ENCODE data around the gene NCMAP.

Gene NCMAP

GRCh38 chr1:24643363-24644099 lies 87.6 kb downstream of the NCMAP start:
- Histone ChIP-seq H3K27me3 (ENCODE audit: control insufficient read depth in 1 of 2, insufficient read depth in 1 of 2, low read length in 2 of 2) (no peaks in the 10 kb centered on the region), H3K4ac (ENCODE audit: low read depth in 1 of 2, low read length in 2 of 2) (peak overlapping the region in 1 of 2 experiments; percentile 98), H3K14ac (ENCODE audit: low read length in 2 of 2) (peak overlapping the region in 1 of 2 experiments; percentile 96), H2AFZ (ENCODE audit: low read depth, low read length) (peak overlapping the region; percentile 33), H4K91ac (ENCODE audit: low read length) (peak overlapping the region; percentile 86), H3K18ac (ENCODE audit: low read depth in 1 of 2, low read length in 2 of 2) (peak overlapping the region; percentile 82 to 96), H2BK5ac (ENCODE audit: low read depth, low read length, poor library complexity, severe bottlenecking) (peak overlapping the region; percentile 69), H3K79me1 (replicated peaks; ENCODE audit: low read length, poor library complexity, severe bottlenecking) (peaks cover 5% of the 10 kb centered on the region), H3K36me3 (ENCODE audit: control insufficient read depth in 1 of 2, insufficient read depth in 2 of 2, low read depth in 1 of 2, low read length in 2 of 2) (peaks cover 2 to 35% of the 10 kb centered on the region in 2 experiments), H2AK5ac (ENCODE audit: low read length, severe bottlenecking) (peak overlapping the region; percentile 74), H2BK12ac (ENCODE audit: low read length in 2 of 2) (peak overlapping the region in 1 of 2 experiments; percentile 57), H3K4me3 (ENCODE audit: insufficient read depth in 1 of 2, low read depth in 1 of 2, low read length in 2 of 2) (peak overlapping the region; percentile 98 to 99), H3K4me2 (ENCODE audit: low read length, poor library complexity, severe bottlenecking) (peak overlapping the region; percentile 74), H4K8ac (ENCODE audit: low read length) (peak overlapping the region; percentile 69), H2BK120ac (ENCODE audit: low read depth, low read length) (no peak overlapping the region), H3K23ac (ENCODE audit: low read length in 2 of 2) (peak overlapping the region in 1 of 2 experiments; percentile 99), H3K9me3 (ENCODE audit: control insufficient read depth, low read length) (no peaks in the 10 kb centered on the region), H3K9ac (ENCODE audit: low read length) (peak overlapping the region; percentile 94), H2BK15ac (ENCODE audit: low read depth, poor library complexity, severe bottlenecking) (no peak overlapping the region), H3K4me1 (ENCODE audit: control insufficient read depth, insufficient read depth, low read depth, low read length) (peaks cover 8% of the 10 kb centered on the region), H3K27ac (ENCODE audit: low read length, poor library complexity, severe bottlenecking) (peak overlapping the region; percentile 73)
- DNase-seq: peak; percentile 24
- under 1% methylated on average over 19 of the region's 53 CpGs for WGBS

- H2BK15ac ChIP-seq (ENCODE audit: low read depth, poor library complexity, severe bottlenecking): no peak overlapping the region
- H3K36me3 ChIP-seq (ENCODE audit: control insufficient read depth in 1 of 2, insufficient read depth in 2 of 2, low read depth in 1 of 2, low read length in 2 of 2): peaks cover 2 to 40% of the 10 kb centered on the region in 2 experiments
- H2BK12ac ChIP-seq (ENCODE audit: low read length in 2 of 2): no peak overlapping the region
- H4K8ac ChIP-seq (ENCODE audit: low read length): no peak overlapping the region
- peak overlapping the region in 1 of 2 experiments; percentile 79 for H3K4ac ChIP-seq (ENCODE audit: low read depth in 1 of 2, low read length in 2 of 2)
- no peak overlapping the region for H3K23ac ChIP-seq (ENCODE audit: low read length in 2 of 2)
- H3K9me3 ChIP-seq (ENCODE audit: control insufficient read depth, low read length): no peaks in the 10 kb centered on the region
- no peak overlapping the region for H2BK5ac ChIP-seq (ENCODE audit: low read depth, low read length, poor library complexity, severe bottlenecking)
- peak overlapping the region; percentile 98 to 99 for H3K4me3 ChIP-seq (ENCODE audit: insufficient read depth in 1 of 2, low read depth in 1 of 2, low read length in 2 of 2)
- H2AFZ ChIP-seq (ENCODE audit: low read depth, low read length): peak overlapping the region; percentile 33
- H3K4me2 ChIP-seq (ENCODE audit: low read length, poor library complexity, severe bottlenecking): peak overlapping the region; percentile 74
- no peaks in the 10 kb centered on the region for H3K27me3 ChIP-seq (ENCODE audit: control insufficient read depth in 1 of 2, insufficient read depth in 1 of 2, low read length in 2 of 2)
- 1% methylated on average over 9 of the region's 9 CpGs for WGBS
- H3K18ac ChIP-seq (ENCODE audit: low read depth in 1 of 2, low read length in 2 of 2): peak overlapping the region in 1 of 2 experiments; percentile 96
- peak overlapping the region; percentile 94 for H3K9ac ChIP-seq (ENCODE audit: low read length)
- peaks cover 5% of the 10 kb centered on the region for H3K79me1 ChIP-seq (replicated peaks; ENCODE audit: low read length, poor library complexity, severe bottlenecking)
- peak overlapping the region; percentile 11 for H4K91ac ChIP-seq (ENCODE audit: low read length)
- no peak overlapping the region for H2BK120ac ChIP-seq (ENCODE audit: low read depth, low read length)
- H3K27ac ChIP-seq (ENCODE audit: low read length, poor library complexity, severe bottlenecking): no peak overlapping the region
- DNase-seq: peak; percentile 14
- peak overlapping the region in 1 of 2 experiments; percentile 83 for H3K14ac ChIP-seq (ENCODE audit: low read length in 2 of 2)
- peaks cover 8% of the 10 kb centered on the region for H3K4me1 ChIP-seq (ENCODE audit: control insufficient read depth, insufficient read depth, low read depth, low read length)
- no peak overlapping the region for H2AK5ac ChIP-seq (ENCODE audit: low read length, severe bottlenecking)
Observed at GRCh38 chr1:24644100-24644384, 88.2 kb downstream of the NCMAP start.

DNA sequence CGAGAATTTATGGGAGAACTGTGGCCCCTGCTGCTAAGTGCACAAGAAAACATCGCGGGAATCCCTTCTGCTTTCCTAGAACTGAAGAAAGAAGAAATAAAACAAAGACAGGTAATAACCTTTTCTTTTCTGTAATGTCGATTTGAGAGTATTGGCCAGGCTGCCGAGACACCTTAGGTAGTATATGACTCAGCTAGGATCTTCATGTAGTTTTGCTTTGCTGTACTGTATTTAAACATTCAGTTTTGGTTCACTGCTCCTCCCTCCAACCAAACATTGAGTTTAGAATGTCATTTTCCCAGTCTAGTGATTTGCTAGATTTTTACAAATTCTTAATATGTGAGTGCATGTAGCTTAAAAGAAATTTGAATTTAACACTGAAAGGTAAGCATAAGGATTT lies 93.0 kb downstream of the NCMAP start:
- H3K4ac ChIP-seq (ENCODE audit: low read depth in 1 of 2, low read length in 2 of 2): no peak overlapping the region
- no peak overlapping the region for H4K8ac ChIP-seq (ENCODE audit: low read length)
- H3K4me2 ChIP-seq (ENCODE audit: low read length, poor library complexity, severe bottlenecking): no peak overlapping the region
- no peak overlapping the region for H2AK5ac ChIP-seq (ENCODE audit: low read length, severe bottlenecking)
- H2BK5ac ChIP-seq (ENCODE audit: low read depth, low read length, poor library complexity, severe bottlenecking): no peak overlapping the region
- H3K27me3 ChIP-seq (ENCODE audit: control insufficient read depth in 1 of 2, insufficient read depth in 1 of 2, low read length in 2 of 2): no peaks in the 10 kb centered on the region
- peaks cover 6% of the 10 kb centered on the region for H3K79me1 ChIP-seq (replicated peaks; ENCODE audit: low read length, poor library complexity, severe bottlenecking)
- no peak overlapping the region for H3K27ac ChIP-seq (ENCODE audit: low read length, poor library complexity, severe bottlenecking)
- no peak overlapping the region for H3K18ac ChIP-seq (ENCODE audit: low read depth in 1 of 2, low read length in 2 of 2)
- no peaks in the 10 kb centered on the region for H3K4me1 ChIP-seq (ENCODE audit: control insufficient read depth, insufficient read depth, low read depth, low read length)
- 96% methylated on average over 3 of the region's 5 CpGs for WGBS
- H3K4me3 ChIP-seq (ENCODE audit: insufficient read depth in 1 of 2, low read depth in 1 of 2, low read length in 2 of 2): no peak overlapping the region
- no peak for DNase-seq
- H3K36me3 ChIP-seq (ENCODE audit: control insufficient read depth in 1 of 2, insufficient read depth in 2 of 2, low read depth in 1 of 2, low read length in 2 of 2): peaks cover 16 to 88% of the 10 kb centered on the region in 2 experiments
- no peak overlapping the region for H2BK15ac ChIP-seq (ENCODE audit: low read depth, poor library complexity, severe bottlenecking)
- no peak overlapping the region for H3K23ac ChIP-seq (ENCODE audit: low read length in 2 of 2)
- H2AFZ ChIP-seq (ENCODE audit: low read depth, low read length): no peak overlapping the region
- H3K9me3 ChIP-seq (ENCODE audit: control insufficient read depth, low read length): no peaks in the 10 kb centered on the region
- H3K14ac ChIP-seq (ENCODE audit: low read length in 2 of 2): no peak overlapping the region
- H4K91ac ChIP-seq (ENCODE audit: low read length): no peak overlapping the region
- H3K9ac ChIP-seq (ENCODE audit: low read length): no peak overlapping the region
- no peak overlapping the region for H2BK120ac ChIP-seq (ENCODE audit: low read depth, low read length)
- H2BK12ac ChIP-seq (ENCODE audit: low read length in 2 of 2): no peak overlapping the region

DNA sequence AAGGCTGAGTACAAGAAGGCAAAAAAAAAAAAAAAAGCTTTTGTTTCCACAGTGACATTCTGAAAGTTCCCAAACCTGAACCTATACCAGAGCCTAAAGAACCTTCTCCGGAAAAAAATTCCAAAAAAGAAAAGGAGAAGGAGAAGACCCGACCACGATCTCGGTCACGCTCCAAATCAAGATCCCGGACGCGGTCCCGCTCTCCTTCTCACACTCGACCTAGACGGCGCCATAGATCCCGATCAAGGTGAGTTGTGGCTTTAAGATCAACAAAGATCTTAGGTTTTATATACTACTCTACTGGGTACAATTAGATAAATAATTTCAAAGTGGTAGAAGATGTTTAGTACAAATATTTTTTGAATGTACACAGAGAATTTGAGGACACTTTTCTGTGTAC lies 96.5 kb downstream of the NCMAP start:
- Histone ChIP-seq H3K18ac (ENCODE audit: low read depth in 1 of 2, low read length in 2 of 2) (no peak overlapping the region), H3K14ac (ENCODE audit: low read length in 2 of 2) (no peak overlapping the region), H3K27me3 (ENCODE audit: control insufficient read depth in 1 of 2, insufficient read depth in 1 of 2, low read length in 2 of 2) (no peaks in the 10 kb centered on the region), H3K4me2 (ENCODE audit: low read length, poor library complexity, severe bottlenecking) (no peak overlapping the region), H2AFZ (ENCODE audit: low read depth, low read length) (no peak overlapping the region), H4K91ac (ENCODE audit: low read length) (no peak overlapping the region), H3K4me1 (ENCODE audit: control insufficient read depth, insufficient read depth, low read depth, low read length) (peaks cover 3% of the 10 kb centered on the region), H2BK15ac (ENCODE audit: low read depth, poor library complexity, severe bottlenecking) (no peak overlapping the region), H3K27ac (ENCODE audit: low read length, poor library complexity, severe bottlenecking) (no peak overlapping the region), H3K79me1 (replicated peaks; ENCODE audit: low read length, poor library complexity, severe bottlenecking) (peaks cover 7% of the 10 kb centered on the region), H2BK12ac (ENCODE audit: low read length in 2 of 2) (no peak overlapping the region), H2AK5ac (ENCODE audit: low read length, severe bottlenecking) (no peak overlapping the region), H2BK5ac (ENCODE audit: low read depth, low read length, poor library complexity, severe bottlenecking) (no peak overlapping the region), H3K4ac (ENCODE audit: low read depth in 1 of 2, low read length in 2 of 2) (no peak overlapping the region), H3K23ac (ENCODE audit: low read length in 2 of 2) (no peak overlapping the region), H4K8ac (ENCODE audit: low read length) (no peak overlapping the region), H3K36me3 (ENCODE audit: control insufficient read depth in 1 of 2, insufficient read depth in 2 of 2, low read depth in 1 of 2, low read length in 2 of 2) (peaks cover 21 to 99% of the 10 kb centered on the region in 2 experiments), H2BK120ac (ENCODE audit: low read depth, low read length) (no peak overlapping the region), H3K4me3 (ENCODE audit: insufficient read depth in 1 of 2, low read depth in 1 of 2, low read length in 2 of 2) (no peak overlapping the region), H3K9me3 (ENCODE audit: control insufficient read depth, low read length) (no peaks in the 10 kb centered on the region), H3K9ac (ENCODE audit: low read length) (no peak overlapping the region)
- no peak for DNase-seq
- 82% methylated on average over 1 of the region's 13 CpGs for WGBS

All from mesenchymal stem cell (in vitro differentiated cells and primary cell).